GM12878 (cell line): ENCODE measurements around the gene MIF. TPM values are rescaled to one million over a fixed set of nuclear protein-coding genes. Genes with fewer than 3 reads are reported as not detected.
A peak's percentile ranks its signal among the peaks of the same experiment; 100 is the strongest.

Experiments used
- CHD1 ChIP-seq: IDR thresholded peaks from 2 replicates; pipeline ENCODE4 v1.6.1; 2012; ENCODE audit warnings: low read depth, low read length, improper control_type of control experiment
- HDGF ChIP-seq: fragments of 450-650 bp; IDR thresholded peaks from 2 replicates; pipeline ENCODE4 v1.6.1; 2016; ENCODE audit warnings: antibody characterized with exemption
- MTA3 ChIP-seq: IDR thresholded peaks from 2 replicates; pipeline ENCODE4 v1.6.1; 2012; ENCODE audit warnings: low read length, inconsistent platforms, borderline replicate concordance
- SMC3 ChIP-seq: IDR thresholded peaks from 2 replicates; pipeline ENCODE4 v1.6.1; 2011; ENCODE audit warnings: low read length, improper control_type of control experiment, borderline replicate concordance
- SUZ12 ChIP-seq: fragments of 200-600 bp; sonication (generic); IDR thresholded peaks from one replicate; pipeline ENCODE4 v1.6.1; 2018; ENCODE audit warnings: antibody characterized with exemption, mild to moderate bottlenecking; ENCODE audit not compliant: unreplicated experiment
- TCF3 ChIP-seq: IDR thresholded peaks from 2 replicates; pipeline ENCODE4 v1.6.1; 2012; ENCODE audit warnings: low read depth, mild to moderate bottlenecking, low read length, borderline replicate concordance; ENCODE audit not compliant: insufficient read depth
- polyA plus RNA-seq, 11 experiments: library from polyadenylated mRNA; depleted of rRNA in 4 of 11; unstranded in 6 of 11; stranded (reverse) in 5 of 11; fragments of >200 nt; fragmentation: Nextera tagmentation in 4 of 11; fragmentation: Illumina TruSeq in 1 of 11; extraction: Ambion mirVana in 4 of 11; extraction: Trizol in 1 of 11; gene quantifications; 1 replicate in 1 of 11; 2 replicates in 10 of 11; pipeline versions ENCODE4 v1.2.1 to v1.2.3, GENCODE V29; 2011 to 2016; ENCODE audit warnings: inconsistent platforms in 2 of 11, missing spikeins in 2 of 11, low read depth in 1 of 11
- total RNA-seq, 4 experiments: library from RNA; depleted of rRNA in 3 of 4; stranded (reverse); fragments of >200 nt in 3 of 4; fragmentation: Illumina TruSeq in 1 of 4; extraction: Trizol in 1 of 4; gene quantifications; 2 replicates each; pipeline versions ENCODE4 v1.2.1 to v1.2.3, GENCODE V29; 2013 to 2021
- TF ChIP-seq, protein P1 (sequence below): fragments of 450-650 bp; formaldehyde crosslinking; IDR thresholded peaks from 2 replicates; pipeline ENCODE4 v1.4.0; 2020; ENCODE audit warnings: mild to moderate bottlenecking, moderate library complexity
- TF ChIP-seq, protein P2 (sequence below), 3 experiments: IDR thresholded peaks in 2 of 3; conservative IDR thresholded peaks in 1 of 3; 2 replicates each; pipeline ENCODE4 v1.5.1; 2011; ENCODE audit warnings: low read depth in 3 of 3, low read length in 3 of 3, mild to moderate bottlenecking in 3 of 3, control low read depth in 2 of 3, moderate library complexity in 2 of 3, inconsistent platforms in 1 of 3, mixed read lengths in 1 of 3; ENCODE audit not compliant: control insufficient read depth in 2 of 3, insufficient read depth in 1 of 3; ENCODE audit errors: extremely low read depth in 1 of 3
- TF ChIP-seq, protein P3 (sequence below): IDR thresholded peaks from 2 replicates; pipeline ENCODE4 v1.6.1; 2011; ENCODE audit warnings: mild to moderate bottlenecking, low read depth, low read length, moderate library complexity; ENCODE audit not compliant: insufficient replicate concordance
- TF ChIP-seq, protein P4 (sequence below): IDR thresholded peaks from 2 replicates; pipeline ENCODE4 v1.6.1; 2012; ENCODE audit warnings: improper control_type of control experiment, low read depth, low read length; ENCODE audit not compliant: insufficient replicate concordance
- TF ChIP-seq, protein P5 (sequence below): fragments of 450-650 bp; IDR thresholded peaks from 2 replicates; pipeline ENCODE4 v1.6.1; 2017; ENCODE audit warnings: antibody characterized with exemption, mild to moderate bottlenecking, moderate library complexity

The MIF gene
- total and polyA plus RNA-seq, 10 of the 15 experiments (the other 5 are each of a cell fraction or from before 2014, with no cell fraction given): 37.7 to 2,972 (median 766) TPM

DNA sequence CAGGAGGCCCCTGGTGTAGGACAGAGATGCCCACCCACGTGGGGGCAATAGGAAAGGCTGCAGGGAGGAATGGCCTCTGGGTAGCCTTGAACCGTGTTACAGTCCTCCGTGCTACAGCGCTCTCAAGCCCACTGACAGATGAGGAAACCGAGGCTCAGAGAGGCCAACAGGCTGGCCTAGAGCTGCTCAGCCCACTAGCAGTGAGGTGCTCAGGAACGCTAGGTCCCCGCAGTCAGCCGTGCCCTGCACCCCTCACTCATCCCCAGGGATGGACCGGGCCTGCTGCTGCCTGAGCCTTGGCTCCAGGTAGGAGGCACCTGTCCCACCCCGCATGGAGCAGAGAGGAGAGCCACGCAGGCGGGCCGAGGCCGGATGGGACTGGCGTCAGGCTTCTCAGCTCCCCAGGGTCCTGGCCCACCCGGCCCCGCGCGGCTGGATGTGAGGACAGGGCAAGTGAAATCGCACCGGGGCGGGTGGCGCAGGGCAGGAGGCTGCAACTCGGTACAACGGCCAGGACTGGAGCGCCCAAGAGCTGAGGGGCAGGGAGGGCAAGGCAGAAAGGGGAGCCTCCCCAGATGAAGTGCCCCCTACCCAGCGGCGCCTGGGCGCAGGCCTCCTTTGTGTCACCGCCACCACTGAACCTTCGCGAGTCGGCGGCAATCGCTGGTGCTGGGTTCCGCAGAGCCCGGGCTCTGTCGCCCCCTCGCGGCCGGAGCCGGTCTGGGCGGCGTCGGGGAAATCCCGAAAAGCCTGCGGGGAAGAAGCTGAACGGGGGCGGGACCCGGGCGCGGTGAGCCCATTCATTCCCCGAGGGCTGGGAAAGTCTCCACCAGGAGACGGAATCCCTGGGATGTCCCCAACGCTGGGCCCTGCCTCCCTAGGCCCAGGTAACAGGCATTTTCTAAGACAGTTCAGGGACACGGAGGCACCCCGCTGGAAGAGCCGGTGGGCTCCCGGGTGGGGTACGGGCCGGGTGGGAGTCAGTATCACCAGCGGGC lies 44.9 kb upstream of the MIF start (continued):
- TF ChIP-seq, protein P1, sequence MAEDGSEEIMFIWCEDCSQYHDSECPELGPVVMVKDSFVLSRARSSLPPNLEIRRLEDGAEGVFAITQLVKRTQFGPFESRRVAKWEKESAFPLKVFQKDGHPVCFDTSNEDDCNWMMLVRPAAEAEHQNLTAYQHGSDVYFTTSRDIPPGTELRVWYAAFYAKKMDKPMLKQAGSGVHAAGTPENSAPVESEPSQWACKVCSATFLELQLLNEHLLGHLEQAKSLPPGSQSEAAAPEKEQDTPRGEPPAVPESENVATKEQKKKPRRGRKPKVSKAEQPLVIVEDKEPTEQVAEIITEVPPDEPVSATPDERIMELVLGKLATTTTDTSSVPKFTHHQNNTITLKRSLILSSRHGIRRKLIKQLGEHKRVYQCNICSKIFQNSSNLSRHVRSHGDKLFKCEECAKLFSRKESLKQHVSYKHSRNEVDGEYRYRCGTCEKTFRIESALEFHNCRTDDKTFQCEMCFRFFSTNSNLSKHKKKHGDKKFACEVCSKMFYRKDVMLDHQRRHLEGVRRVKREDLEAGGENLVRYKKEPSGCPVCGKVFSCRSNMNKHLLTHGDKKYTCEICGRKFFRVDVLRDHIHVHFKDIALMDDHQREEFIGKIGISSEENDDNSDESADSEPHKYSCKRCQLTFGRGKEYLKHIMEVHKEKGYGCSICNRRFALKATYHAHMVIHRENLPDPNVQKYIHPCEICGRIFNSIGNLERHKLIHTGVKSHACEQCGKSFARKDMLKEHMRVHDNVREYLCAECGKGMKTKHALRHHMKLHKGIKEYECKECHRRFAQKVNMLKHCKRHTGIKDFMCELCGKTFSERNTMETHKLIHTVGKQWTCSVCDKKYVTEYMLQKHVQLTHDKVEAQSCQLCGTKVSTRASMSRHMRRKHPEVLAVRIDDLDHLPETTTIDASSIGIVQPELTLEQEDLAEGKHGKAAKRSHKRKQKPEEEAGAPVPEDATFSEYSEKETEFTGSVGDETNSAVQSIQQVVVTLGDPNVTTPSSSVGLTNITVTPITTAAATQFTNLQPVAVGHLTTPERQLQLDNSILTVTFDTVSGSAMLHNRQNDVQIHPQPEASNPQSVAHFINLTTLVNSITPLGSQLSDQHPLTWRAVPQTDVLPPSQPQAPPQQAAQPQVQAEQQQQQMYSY (CRISPR knock-in tag): no peak
- TF ChIP-seq, protein P2, sequence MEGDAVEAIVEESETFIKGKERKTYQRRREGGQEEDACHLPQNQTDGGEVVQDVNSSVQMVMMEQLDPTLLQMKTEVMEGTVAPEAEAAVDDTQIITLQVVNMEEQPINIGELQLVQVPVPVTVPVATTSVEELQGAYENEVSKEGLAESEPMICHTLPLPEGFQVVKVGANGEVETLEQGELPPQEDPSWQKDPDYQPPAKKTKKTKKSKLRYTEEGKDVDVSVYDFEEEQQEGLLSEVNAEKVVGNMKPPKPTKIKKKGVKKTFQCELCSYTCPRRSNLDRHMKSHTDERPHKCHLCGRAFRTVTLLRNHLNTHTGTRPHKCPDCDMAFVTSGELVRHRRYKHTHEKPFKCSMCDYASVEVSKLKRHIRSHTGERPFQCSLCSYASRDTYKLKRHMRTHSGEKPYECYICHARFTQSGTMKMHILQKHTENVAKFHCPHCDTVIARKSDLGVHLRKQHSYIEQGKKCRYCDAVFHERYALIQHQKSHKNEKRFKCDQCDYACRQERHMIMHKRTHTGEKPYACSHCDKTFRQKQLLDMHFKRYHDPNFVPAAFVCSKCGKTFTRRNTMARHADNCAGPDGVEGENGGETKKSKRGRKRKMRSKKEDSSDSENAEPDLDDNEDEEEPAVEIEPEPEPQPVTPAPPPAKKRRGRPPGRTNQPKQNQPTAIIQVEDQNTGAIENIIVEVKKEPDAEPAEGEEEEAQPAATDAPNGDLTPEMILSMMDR (IDR thresholded peaks at IDR 0.05 in 2 of 3, conservative IDR thresholded peaks at IDR 0.05 in 1 of 3; ENCODE audit: control insufficient read depth in 2 of 3, extremely low read depth in 1 of 3, insufficient read depth in 1 of 3, low read depth in 3 of 3, low read length in 3 of 3): peak; percentile 94 to 98 (median 97); a peak in 5 of 6 replicates
- peak; percentile 93 for TF ChIP-seq SMC3
- TF ChIP-seq MTA3: no peak
- TF ChIP-seq HDGF: no peak
- TF ChIP-seq CHD1: no peak
- TF ChIP-seq TCF3: no peak
- no peak for TF ChIP-seq SUZ12
- TF ChIP-seq, protein P3, sequence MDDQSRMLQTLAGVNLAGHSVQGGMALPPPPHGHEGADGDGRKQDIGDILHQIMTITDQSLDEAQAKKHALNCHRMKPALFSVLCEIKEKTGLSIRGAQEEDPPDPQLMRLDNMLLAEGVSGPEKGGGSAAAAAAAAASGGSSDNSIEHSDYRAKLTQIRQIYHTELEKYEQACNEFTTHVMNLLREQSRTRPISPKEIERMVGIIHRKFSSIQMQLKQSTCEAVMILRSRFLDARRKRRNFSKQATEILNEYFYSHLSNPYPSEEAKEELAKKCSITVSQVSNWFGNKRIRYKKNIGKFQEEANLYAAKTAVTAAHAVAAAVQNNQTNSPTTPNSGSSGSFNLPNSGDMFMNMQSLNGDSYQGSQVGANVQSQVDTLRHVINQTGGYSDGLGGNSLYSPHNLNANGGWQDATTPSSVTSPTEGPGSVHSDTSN: no peak
- TF ChIP-seq, protein P4, sequence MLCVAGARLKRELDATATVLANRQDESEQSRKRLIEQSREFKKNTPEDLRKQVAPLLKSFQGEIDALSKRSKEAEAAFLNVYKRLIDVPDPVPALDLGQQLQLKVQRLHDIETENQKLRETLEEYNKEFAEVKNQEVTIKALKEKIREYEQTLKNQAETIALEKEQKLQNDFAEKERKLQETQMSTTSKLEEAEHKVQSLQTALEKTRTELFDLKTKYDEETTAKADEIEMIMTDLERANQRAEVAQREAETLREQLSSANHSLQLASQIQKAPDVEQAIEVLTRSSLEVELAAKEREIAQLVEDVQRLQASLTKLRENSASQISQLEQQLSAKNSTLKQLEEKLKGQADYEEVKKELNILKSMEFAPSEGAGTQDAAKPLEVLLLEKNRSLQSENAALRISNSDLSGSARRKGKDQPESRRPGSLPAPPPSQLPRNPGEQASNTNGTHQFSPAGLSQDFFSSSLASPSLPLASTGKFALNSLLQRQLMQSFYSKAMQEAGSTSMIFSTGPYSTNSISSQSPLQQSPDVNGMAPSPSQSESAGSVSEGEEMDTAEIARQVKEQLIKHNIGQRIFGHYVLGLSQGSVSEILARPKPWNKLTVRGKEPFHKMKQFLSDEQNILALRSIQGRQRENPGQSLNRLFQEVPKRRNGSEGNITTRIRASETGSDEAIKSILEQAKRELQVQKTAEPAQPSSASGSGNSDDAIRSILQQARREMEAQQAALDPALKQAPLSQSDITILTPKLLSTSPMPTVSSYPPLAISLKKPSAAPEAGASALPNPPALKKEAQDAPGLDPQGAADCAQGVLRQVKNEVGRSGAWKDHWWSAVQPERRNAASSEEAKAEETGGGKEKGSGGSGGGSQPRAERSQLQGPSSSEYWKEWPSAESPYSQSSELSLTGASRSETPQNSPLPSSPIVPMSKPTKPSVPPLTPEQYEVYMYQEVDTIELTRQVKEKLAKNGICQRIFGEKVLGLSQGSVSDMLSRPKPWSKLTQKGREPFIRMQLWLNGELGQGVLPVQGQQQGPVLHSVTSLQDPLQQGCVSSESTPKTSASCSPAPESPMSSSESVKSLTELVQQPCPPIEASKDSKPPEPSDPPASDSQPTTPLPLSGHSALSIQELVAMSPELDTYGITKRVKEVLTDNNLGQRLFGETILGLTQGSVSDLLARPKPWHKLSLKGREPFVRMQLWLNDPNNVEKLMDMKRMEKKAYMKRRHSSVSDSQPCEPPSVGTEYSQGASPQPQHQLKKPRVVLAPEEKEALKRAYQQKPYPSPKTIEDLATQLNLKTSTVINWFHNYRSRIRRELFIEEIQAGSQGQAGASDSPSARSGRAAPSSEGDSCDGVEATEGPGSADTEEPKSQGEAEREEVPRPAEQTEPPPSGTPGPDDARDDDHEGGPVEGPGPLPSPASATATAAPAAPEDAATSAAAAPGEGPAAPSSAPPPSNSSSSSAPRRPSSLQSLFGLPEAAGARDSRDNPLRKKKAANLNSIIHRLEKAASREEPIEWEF: no peak
- TF ChIP-seq, protein P5, sequence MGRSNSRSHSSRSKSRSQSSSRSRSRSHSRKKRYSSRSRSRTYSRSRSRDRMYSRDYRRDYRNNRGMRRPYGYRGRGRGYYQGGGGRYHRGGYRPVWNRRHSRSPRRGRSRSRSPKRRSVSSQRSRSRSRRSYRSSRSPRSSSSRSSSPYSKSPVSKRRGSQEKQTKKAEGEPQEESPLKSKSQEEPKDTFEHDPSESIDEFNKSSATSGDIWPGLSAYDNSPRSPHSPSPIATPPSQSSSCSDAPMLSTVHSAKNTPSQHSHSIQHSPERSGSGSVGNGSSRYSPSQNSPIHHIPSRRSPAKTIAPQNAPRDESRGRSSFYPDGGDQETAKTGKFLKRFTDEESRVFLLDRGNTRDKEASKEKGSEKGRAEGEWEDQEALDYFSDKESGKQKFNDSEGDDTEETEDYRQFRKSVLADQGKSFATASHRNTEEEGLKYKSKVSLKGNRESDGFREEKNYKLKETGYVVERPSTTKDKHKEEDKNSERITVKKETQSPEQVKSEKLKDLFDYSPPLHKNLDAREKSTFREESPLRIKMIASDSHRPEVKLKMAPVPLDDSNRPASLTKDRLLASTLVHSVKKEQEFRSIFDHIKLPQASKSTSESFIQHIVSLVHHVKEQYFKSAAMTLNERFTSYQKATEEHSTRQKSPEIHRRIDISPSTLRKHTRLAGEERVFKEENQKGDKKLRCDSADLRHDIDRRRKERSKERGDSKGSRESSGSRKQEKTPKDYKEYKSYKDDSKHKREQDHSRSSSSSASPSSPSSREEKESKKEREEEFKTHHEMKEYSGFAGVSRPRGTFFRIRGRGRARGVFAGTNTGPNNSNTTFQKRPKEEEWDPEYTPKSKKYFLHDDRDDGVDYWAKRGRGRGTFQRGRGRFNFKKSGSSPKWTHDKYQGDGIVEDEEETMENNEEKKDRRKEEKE: no peak
